ENCODE data around the gene CACNA1I.

GRCh38 chr22:39577366-39577765 lies 6.8 kb downstream of the CACNA1I start:
- TF ChIP-seq EZH2 (IDR thresholded peaks at IDR 0.05; ENCODE audit: low read depth, unreplicated experiment): no peak
- no peak for TF ChIP-seq CTCF (conservative IDR thresholded peaks at IDR 0.05; ENCODE audit: low read depth in 2 of 2)
- TF ChIP-seq, protein P1, sequence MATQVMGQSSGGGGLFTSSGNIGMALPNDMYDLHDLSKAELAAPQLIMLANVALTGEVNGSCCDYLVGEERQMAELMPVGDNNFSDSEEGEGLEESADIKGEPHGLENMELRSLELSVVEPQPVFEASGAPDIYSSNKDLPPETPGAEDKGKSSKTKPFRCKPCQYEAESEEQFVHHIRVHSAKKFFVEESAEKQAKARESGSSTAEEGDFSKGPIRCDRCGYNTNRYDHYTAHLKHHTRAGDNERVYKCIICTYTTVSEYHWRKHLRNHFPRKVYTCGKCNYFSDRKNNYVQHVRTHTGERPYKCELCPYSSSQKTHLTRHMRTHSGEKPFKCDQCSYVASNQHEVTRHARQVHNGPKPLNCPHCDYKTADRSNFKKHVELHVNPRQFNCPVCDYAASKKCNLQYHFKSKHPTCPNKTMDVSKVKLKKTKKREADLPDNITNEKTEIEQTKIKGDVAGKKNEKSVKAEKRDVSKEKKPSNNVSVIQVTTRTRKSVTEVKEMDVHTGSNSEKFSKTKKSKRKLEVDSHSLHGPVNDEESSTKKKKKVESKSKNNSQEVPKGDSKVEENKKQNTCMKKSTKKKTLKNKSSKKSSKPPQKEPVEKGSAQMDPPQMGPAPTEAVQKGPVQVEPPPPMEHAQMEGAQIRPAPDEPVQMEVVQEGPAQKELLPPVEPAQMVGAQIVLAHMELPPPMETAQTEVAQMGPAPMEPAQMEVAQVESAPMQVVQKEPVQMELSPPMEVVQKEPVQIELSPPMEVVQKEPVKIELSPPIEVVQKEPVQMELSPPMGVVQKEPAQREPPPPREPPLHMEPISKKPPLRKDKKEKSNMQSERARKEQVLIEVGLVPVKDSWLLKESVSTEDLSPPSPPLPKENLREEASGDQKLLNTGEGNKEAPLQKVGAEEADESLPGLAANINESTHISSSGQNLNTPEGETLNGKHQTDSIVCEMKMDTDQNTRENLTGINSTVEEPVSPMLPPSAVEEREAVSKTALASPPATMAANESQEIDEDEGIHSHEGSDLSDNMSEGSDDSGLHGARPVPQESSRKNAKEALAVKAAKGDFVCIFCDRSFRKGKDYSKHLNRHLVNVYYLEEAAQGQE (IDR thresholded peaks at IDR 0.05; ENCODE audit: unreplicated experiment): no peak

Measured in GM23338 (cell line).